Retinal pigment epithelial cell (primary cell): ENCODE results near the gene MSH3.

Source experiments
- DNase-seq: peaks from one replicate; pipeline ENCODE4 v3.0.0-alpha.2; 2010; ENCODE audit warnings: low read depth
- H3K4me3 ChIP-seq: 2 replicates; pipeline ENCODE4 v1.5.1; 2011; ENCODE audit warnings: mild to moderate bottlenecking, low read length, control low read depth, moderate library complexity
- CTCF ChIP-seq: conservative IDR thresholded peaks from 2 replicates; pipeline ENCODE4 v1.5.1; 2011; ENCODE audit warnings: low read depth, low read length, control low read depth, inconsistent platforms

The MSH3 gene

GRCh38 chr5:80704221-80704620 lies 49.8 kb downstream of the MSH3 start:
- TF ChIP-seq CTCF, result no peak
- DNase-seq, result no peak
- no peak overlapping the region for H3K4me3 ChIP-seq

- H3K4me3 ChIP-seq, result no peak overlapping the region
- TF ChIP-seq CTCF, result no peak
- no peak for DNase-seq
Observed at GRCh38 chr5:80705216-80705769, 50.8 kb downstream of the MSH3 start.

GRCh38 chr5:80705801-80706200 lies 51.3 kb downstream of the MSH3 start:
- DNase-seq, result no peak
- no peak for TF ChIP-seq CTCF
- H3K4me3 ChIP-seq, result no peak overlapping the region

GRCh38 chr5:80706835-80707447 lies 52.5 kb downstream of the MSH3 start:
- DNase-seq, result no peak
- TF ChIP-seq CTCF, result no peak

GRCh38 chr5:80707645-80708044 lies 53.2 kb downstream of the MSH3 start:
- H3K4me3 ChIP-seq, result no peak overlapping the region
- DNase-seq, result no peak
- TF ChIP-seq CTCF, result no peak

More at GRCh38 chr5:80706835-80707447, 52.5 kb downstream of the MSH3 start:
- H3K4me3 ChIP-seq, result no peak overlapping the region

- no peak for TF ChIP-seq CTCF
- H3K4me3 ChIP-seq, result no peak overlapping the region
- DNase-seq, result no peak
Observed at GRCh38 chr5:80711216-80711615, 56.8 kb downstream of the MSH3 start.

- no peak overlapping the region for H3K4me3 ChIP-seq
- TF ChIP-seq CTCF, result peak; percentile 66
- no peak for DNase-seq
Observed at GRCh38 chr5:80711938-80712337, 57.5 kb downstream of the MSH3 start.
